Neural progenitor cell (in vitro differentiated cells): ENCODE measurements around the gene DENND4A.
"Not testable (repeated sequence)": the region's sequence is repeated elsewhere in the genome, so short reads cannot be mapped to it uniquely, and the experiment has no call there.

Experiments used
- EZH2 ChIP-seq: fragments of 200-600 bp; sonication (generic); IDR thresholded peaks from 2 replicates; pipeline ENCODE4 v1.6.1; 2017; ENCODE audit warnings: antibody characterized with exemption, mild to moderate bottlenecking, moderate library complexity
- TF ChIP-seq, protein P1 (sequence below): fragments of 200-600 bp; sonication (generic); IDR thresholded peaks from 2 replicates; pipeline ENCODE4 v1.5.1; 2017; ENCODE audit warnings: antibody characterized with exemption, mild to moderate bottlenecking

DNA sequence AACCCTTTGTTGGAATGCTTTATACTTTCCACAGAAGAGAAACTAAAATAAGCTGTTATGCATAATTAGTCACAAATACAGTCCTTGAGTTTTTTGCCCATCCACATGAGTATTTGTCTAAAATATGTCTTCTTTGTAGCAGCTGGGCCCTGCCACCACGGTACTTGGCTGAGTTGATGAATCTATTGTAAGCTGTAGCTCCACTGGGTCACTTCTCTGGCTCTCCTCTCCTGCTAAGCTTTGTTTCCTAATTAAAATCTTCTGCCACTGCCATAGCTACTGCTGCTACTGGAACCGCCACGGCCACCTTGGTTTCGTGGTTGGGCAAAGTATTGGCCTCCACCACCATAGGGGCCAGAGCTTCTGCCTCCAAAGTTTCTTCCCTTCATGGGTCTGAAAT, 23.9 kb upstream of the DENND4A start:
- TF ChIP-seq, protein P1, sequence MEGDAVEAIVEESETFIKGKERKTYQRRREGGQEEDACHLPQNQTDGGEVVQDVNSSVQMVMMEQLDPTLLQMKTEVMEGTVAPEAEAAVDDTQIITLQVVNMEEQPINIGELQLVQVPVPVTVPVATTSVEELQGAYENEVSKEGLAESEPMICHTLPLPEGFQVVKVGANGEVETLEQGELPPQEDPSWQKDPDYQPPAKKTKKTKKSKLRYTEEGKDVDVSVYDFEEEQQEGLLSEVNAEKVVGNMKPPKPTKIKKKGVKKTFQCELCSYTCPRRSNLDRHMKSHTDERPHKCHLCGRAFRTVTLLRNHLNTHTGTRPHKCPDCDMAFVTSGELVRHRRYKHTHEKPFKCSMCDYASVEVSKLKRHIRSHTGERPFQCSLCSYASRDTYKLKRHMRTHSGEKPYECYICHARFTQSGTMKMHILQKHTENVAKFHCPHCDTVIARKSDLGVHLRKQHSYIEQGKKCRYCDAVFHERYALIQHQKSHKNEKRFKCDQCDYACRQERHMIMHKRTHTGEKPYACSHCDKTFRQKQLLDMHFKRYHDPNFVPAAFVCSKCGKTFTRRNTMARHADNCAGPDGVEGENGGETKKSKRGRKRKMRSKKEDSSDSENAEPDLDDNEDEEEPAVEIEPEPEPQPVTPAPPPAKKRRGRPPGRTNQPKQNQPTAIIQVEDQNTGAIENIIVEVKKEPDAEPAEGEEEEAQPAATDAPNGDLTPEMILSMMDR = not testable (repeated sequence)
- TF ChIP-seq EZH2 = not testable (repeated sequence)
